ENCODE results near the gene APOA4. TPM values are rescaled to one million over a fixed set of nuclear protein-coding genes. Genes with fewer than 3 reads are reported as not detected.

The APOA4 gene
- total and polyA plus RNA-seq, 2 of the 13 experiments (the other 11 are each of a cell fraction or from before 2014, with no cell fraction given), result 3.8 to 7.2 TPM

DNA sequence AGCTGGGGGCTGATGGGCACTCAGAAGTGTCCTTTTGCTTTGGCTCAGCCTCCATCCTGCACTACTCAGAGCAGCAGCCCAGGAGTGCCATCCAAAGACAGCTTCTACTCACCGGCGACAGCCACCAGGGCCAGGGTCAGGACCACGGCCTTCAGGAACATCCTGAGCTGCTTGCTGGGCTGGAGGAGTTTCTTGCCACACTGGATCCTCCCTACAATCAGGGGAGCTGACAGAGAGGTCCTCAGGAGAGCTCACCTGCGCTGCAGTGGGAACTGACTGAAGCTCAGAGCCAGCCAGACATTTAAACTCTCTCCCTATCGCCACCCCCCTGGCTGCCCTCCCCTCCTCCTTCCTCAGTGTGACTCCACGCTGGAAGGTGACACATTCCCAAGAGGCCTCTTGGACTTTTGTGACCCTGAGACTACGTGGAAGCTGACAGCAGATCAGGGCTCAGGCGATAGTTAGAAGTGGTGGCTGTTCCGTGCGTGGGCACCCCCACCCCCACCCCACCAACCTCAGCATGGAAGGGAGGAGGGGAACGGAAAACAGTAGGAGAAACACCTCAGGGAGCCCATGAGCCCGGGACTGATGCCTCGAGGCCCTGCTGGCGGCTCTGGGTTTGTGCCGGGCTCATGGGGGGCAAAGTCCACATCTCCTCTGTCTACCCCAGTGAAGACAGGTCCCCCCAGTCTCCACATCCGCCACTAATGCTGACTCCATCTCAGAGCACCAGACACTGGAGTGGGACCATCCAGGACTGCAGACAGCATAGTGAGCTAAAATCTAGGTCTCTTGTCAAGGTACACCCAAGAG is at the start of gene APOA4 (continued):
- TF ChIP-seq GLI4 (CRISPR knock-in tag; IDR thresholded peaks at IDR 0.05; ENCODE audit: borderline replicate concordance) (0 out of 2 replicates have a peak, but pooled peaks have one; percentile 45), ZNF354B (CRISPR knock-in tag; IDR thresholded peaks at IDR 0.05) (no peak), ZNF709 (CRISPR knock-in tag; IDR thresholded peaks at IDR 0.05) (0 out of 2 replicates have a peak, but pooled peaks have one; percentile 32), TMF1 (CRISPR knock-in tag; IDR thresholded peaks at IDR 0.05; ENCODE audit: low read depth) (0 out of 2 replicates have a peak, but pooled peaks have one; percentile 29), ISL2 (CRISPR knock-in tag; IDR thresholded peaks at IDR 0.05) (no peak), ZMYM3 (CRISPR knock-in tag; IDR thresholded peaks at IDR 0.05) (peak; percentile 48), ZBTB8A (CRISPR knock-in tag; IDR thresholded peaks at IDR 0.05; ENCODE audit: borderline replicate concordance, low read depth) (no peak), ZNF746 (CRISPR knock-in tag; IDR thresholded peaks at IDR 0.05) (no peak), NFE2 (CRISPR knock-in tag; IDR thresholded peaks at IDR 0.05) (no peak), ZNF777 (CRISPR knock-in tag; IDR thresholded peaks at IDR 0.05) (no peak), ZNF224 (CRISPR knock-in tag; IDR thresholded peaks at IDR 0.05) (no peak), KDM5B (CRISPR knock-in tag; IDR thresholded peaks at IDR 0.05; ENCODE audit: borderline replicate concordance) (peak; percentile 40; the same call in 1 of the 2 replicates), MATR3 (CRISPR knock-in tag; IDR thresholded peaks at IDR 0.05) (no peak), ZNF333 (CRISPR knock-in tag; IDR thresholded peaks at IDR 0.05; ENCODE audit: borderline replicate concordance) (no peak), ZC3H13 (CRISPR knock-in tag; IDR thresholded peaks at IDR 0.05) (no peak), CHCHD3 (CRISPR knock-in tag; IDR thresholded peaks at IDR 0.05) (no peak), RNF2 (conservative IDR thresholded peaks at IDR 0.05; ENCODE audit: low read depth) (no peak), IRX3 (CRISPR knock-in tag; IDR thresholded peaks at IDR 0.05; ENCODE audit: borderline replicate concordance, low read depth) (no peak), FOSL1 (CRISPR knock-in tag; IDR thresholded peaks at IDR 0.05; ENCODE audit: borderline replicate concordance) (no peak), TBX2 (CRISPR knock-in tag; IDR thresholded peaks at IDR 0.05; ENCODE audit: borderline replicate concordance) (no peak), ZNF329 (CRISPR knock-in tag; IDR thresholded peaks at IDR 0.05; ENCODE audit: low read depth) (no peak), ZNF562 (CRISPR knock-in tag; IDR thresholded peaks at IDR 0.05; ENCODE audit: borderline replicate concordance) (no peak)
- TF ChIP-seq, protein P1, sequence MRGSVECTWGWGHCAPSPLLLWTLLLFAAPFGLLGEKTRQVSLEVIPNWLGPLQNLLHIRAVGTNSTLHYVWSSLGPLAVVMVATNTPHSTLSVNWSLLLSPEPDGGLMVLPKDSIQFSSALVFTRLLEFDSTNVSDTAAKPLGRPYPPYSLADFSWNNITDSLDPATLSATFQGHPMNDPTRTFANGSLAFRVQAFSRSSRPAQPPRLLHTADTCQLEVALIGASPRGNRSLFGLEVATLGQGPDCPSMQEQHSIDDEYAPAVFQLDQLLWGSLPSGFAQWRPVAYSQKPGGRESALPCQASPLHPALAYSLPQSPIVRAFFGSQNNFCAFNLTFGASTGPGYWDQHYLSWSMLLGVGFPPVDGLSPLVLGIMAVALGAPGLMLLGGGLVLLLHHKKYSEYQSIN (CRISPR knock-in tag; IDR thresholded peaks at IDR 0.05; ENCODE audit: borderline replicate concordance), result no peak
- TF ChIP-seq, protein P2, sequence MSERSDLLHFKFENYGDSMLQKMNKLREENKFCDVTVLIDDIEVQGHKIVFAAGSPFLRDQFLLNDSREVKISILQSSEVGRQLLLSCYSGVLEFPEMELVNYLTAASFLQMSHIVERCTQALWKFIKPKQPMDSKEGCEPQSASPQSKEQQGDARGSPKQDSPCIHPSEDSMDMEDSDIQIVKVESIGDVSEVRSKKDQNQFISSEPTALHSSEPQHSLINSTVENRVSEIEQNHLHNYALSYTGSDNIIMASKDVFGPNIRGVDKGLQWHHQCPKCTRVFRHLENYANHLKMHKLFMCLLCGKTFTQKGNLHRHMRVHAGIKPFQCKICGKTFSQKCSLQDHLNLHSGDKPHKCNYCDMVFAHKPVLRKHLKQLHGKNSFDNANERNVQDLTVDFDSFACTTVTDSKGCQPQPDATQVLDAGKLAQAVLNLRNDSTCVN (CRISPR knock-in tag; IDR thresholded peaks at IDR 0.05; ENCODE audit: borderline replicate concordance), result no peak
- TF ChIP-seq, protein P3, sequence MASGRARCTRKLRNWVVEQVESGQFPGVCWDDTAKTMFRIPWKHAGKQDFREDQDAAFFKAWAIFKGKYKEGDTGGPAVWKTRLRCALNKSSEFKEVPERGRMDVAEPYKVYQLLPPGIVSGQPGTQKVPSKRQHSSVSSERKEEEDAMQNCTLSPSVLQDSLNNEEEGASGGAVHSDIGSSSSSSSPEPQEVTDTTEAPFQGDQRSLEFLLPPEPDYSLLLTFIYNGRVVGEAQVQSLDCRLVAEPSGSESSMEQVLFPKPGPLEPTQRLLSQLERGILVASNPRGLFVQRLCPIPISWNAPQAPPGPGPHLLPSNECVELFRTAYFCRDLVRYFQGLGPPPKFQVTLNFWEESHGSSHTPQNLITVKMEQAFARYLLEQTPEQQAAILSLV (CRISPR knock-in tag; IDR thresholded peaks at IDR 0.05; ENCODE audit: borderline replicate concordance), result no peak
- TF ChIP-seq, protein P4, sequence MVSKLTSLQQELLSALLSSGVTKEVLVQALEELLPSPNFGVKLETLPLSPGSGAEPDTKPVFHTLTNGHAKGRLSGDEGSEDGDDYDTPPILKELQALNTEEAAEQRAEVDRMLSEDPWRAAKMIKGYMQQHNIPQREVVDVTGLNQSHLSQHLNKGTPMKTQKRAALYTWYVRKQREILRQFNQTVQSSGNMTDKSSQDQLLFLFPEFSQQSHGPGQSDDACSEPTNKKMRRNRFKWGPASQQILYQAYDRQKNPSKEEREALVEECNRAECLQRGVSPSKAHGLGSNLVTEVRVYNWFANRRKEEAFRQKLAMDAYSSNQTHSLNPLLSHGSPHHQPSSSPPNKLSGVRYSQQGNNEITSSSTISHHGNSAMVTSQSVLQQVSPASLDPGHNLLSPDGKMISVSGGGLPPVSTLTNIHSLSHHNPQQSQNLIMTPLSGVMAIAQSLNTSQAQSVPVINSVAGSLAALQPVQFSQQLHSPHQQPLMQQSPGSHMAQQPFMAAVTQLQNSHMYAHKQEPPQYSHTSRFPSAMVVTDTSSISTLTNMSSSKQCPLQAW (CRISPR knock-in tag; IDR thresholded peaks at IDR 0.05), result 0 out of 2 replicates have a peak, but pooled peaks have one; percentile 28

Measured in HepG2 (cell line).